Uterus (tissue), 4 donors: ENCODE measurements around the gene CHST2. TPM values are rescaled to one million over a fixed set of nuclear protein-coding genes. Genes with fewer than 3 reads are reported as not detected.
"Not testable (repeated sequence)": the region's sequence is repeated elsewhere in the genome, so short reads cannot be mapped to it uniquely, and the experiment has no call there.

ENCODE experiments used
- DNase-seq, 2 donors: peaks; one replicate each; pipeline ENCODE4 v3.0.0-alpha.2; 2019 to 2020
- H3K27ac ChIP-seq, 2 donors: fragments of 200-600 bp; sonication (generic); 1 replicate in 1 of 2; 2 replicates in 1 of 2; pipeline ENCODE4 v1.5.1; 2016 to 2018
- H3K27me3 ChIP-seq, 2 donors: fragments of 200-600 bp; sonication (generic); one replicate each; pipeline ENCODE4 v1.5.1; 2018 to 2019; ENCODE audit warnings: control low read depth in 1 of 2
- H3K36me3 ChIP-seq, 2 donors: fragments of 200-600 bp; sonication (generic); one replicate each; pipeline ENCODE4 v1.5.1; 2019; ENCODE audit warnings: control low read depth in 1 of 2
- H3K4me1 ChIP-seq, 2 donors: fragments of 200-600 bp; sonication (generic); one replicate each; pipeline ENCODE4 v1.5.1; 2018 to 2019; ENCODE audit warnings: control low read depth in 1 of 2
- H3K4me3 ChIP-seq, 2 donors: fragments of 200-600 bp; sonication (generic); 1 replicate in 1 of 2; 2 replicates in 1 of 2; pipeline ENCODE4 v1.5.1; 2018 to 2019; ENCODE audit warnings: mild to moderate bottlenecking in 1 of 2
- H3K9me3 ChIP-seq, 2 donors: fragments of 200-600 bp; sonication (generic); one replicate each; pipeline ENCODE4 v1.5.1; 2019; ENCODE audit warnings: control low read depth in 1 of 2
- CTCF ChIP-seq, 4 experiments: fragments of 200-600 bp in 2 of 4; fragments of 450-650 bp in 2 of 4; sonication (generic) in 2 of 4; IDR thresholded peaks; one replicate each; pipeline ENCODE4 v1.5.1; 2016 to 2019; ENCODE audit warnings: antibody characterized with exemption in 4 of 4, mild to moderate bottlenecking in 2 of 4, moderate library complexity in 1 of 4
- POLR2A ChIP-seq, 2 donors: fragments of 450-650 bp; IDR thresholded peaks; one replicate each; pipeline ENCODE4 v1.6.1; 2016; ENCODE audit warnings: antibody characterized with exemption in 2 of 2, mild to moderate bottlenecking in 1 of 2, moderate library complexity in 1 of 2
- intact Hi-C: fragments of 100-400 bp; cut with DNase I; formaldehyde crosslinking; loops from one replicate; pipeline ENCODE4 v1.15.1; 2023; ENCODE audit warnings: low total_unique reads
- total RNA-seq, 4 donors: library from RNA; depleted of rRNA in 3 of 4; stranded (reverse); fragments of >200 nt in 3 of 4; gene quantifications; one replicate each; pipeline versions ENCODE4 v1.1.0 to v1.2.4, GENCODE V29; 2014 to 2023
- donor health status: DM: yes; HTN: yes; CAD: no.

Gene CHST2
- total RNA-seq = 10 to 100 TPM in 1 of 4 donors, 1 to 10 TPM in 2, under 1 TPM in 1; 0.29 to 85.0 (median 4.1) TPM

- no peak for TF ChIP-seq CTCF (IDR thresholded peaks at IDR 0.05)
- peak; percentile 30 to 35 for TF ChIP-seq POLR2A (IDR thresholded peaks at IDR 0.05)
- H3K4me1 ChIP-seq = no peaks in the 10 kb centered on the region
- peak within 1 kb of the TSS; percentile 68 to 77 for H3K4me3 ChIP-seq
- H3K27ac ChIP-seq = peak within 1 kb of the TSS; percentile 52 to 81
- no peaks in the 10 kb centered on the region for H3K27me3 ChIP-seq
- DNase-seq = peak; percentile 43 to 45
- intact Hi-C loops = no loop called here
- H3K36me3 ChIP-seq = no peaks in the 10 kb centered on the region
- H3K9me3 ChIP-seq = no peaks in the 10 kb centered on the region
Measured at GRCh38 chr3:143119009-143119914, at the start of gene CHST2. Gene CHST2 (plus strand): TSS chr3:143119771. CDS start chr3:143120817, 1,046 bp downstream.

- H3K27ac ChIP-seq = no peak overlapping the region
- intact Hi-C loops = no loop called here
- no peaks in the 10 kb centered on the region for H3K27me3 ChIP-seq
- H3K4me1 ChIP-seq = peaks cover 0 to 8% of the 10 kb centered on the region in 2 donors
- no peak overlapping the region for H3K4me3 ChIP-seq
- no peak for DNase-seq
- no peaks in the 10 kb centered on the region for H3K9me3 ChIP-seq
- no peak for TF ChIP-seq POLR2A (IDR thresholded peaks at IDR 0.05)
- no peak for TF ChIP-seq CTCF (IDR thresholded peaks at IDR 0.05)
- H3K36me3 ChIP-seq = no peaks in the 10 kb centered on the region
Measured at GRCh38 chr3:143070977-143071551, 48.5 kb upstream of the CHST2 start.

- no peak overlapping the region for H3K27ac ChIP-seq
- DNase-seq = no peak
Measured at GRCh38 chr3:143071776-143072175, 47.8 kb upstream of the CHST2 start.

GRCh38 chr3:143072298-143073020 is 47.1 kb upstream of the CHST2 start:
- intact Hi-C loops, DNase-seq, H3K27me3 ChIP-seq, H3K4me1 ChIP-seq, H3K27ac ChIP-seq, H3K9me3 ChIP-seq, H3K4me3 ChIP-seq, H3K36me3 ChIP-seq: not testable (repeated sequence)

More at GRCh38 chr3:143071776-143072175, 47.8 kb upstream of the CHST2 start:
- H3K4me3 ChIP-seq = no peak overlapping the region
- H3K9me3 ChIP-seq = no peaks in the 10 kb centered on the region
- no peaks in the 10 kb centered on the region for H3K27me3 ChIP-seq
- TF ChIP-seq POLR2A (IDR thresholded peaks at IDR 0.05) = no peak
- no peak for TF ChIP-seq CTCF (IDR thresholded peaks at IDR 0.05)
- intact Hi-C loops = no loop called here
- H3K4me1 ChIP-seq = peaks cover 0 to 4% of the 10 kb centered on the region in 2 donors
- H3K36me3 ChIP-seq = no peaks in the 10 kb centered on the region

GRCh38 chr3:143073541-143073940 is 46.0 kb upstream of the CHST2 start:
- DNase-seq, H3K27ac ChIP-seq, H3K27me3 ChIP-seq, H3K36me3 ChIP-seq, H3K9me3 ChIP-seq, H3K4me3 ChIP-seq, intact Hi-C loops, H3K4me1 ChIP-seq: not testable (repeated sequence)

- H3K4me3 ChIP-seq, H3K9me3 ChIP-seq, H3K4me1 ChIP-seq, DNase-seq, H3K27me3 ChIP-seq, intact Hi-C loops, H3K27ac ChIP-seq, H3K36me3 ChIP-seq: not testable (repeated sequence)
Measured at GRCh38 chr3:143073983-143074382, 45.6 kb upstream of the CHST2 start.
